DOHH2 (cell line): ENCODE data around the gene P2RY13.

Experiments used
- EZH2phosphoT487 ChIP-seq: fragments of 200-600 bp; sonication (generic); IDR thresholded peaks from 2 replicates; pipeline ENCODE4 v1.6.1; 2017; ENCODE audit warnings: borderline replicate concordance, mild to moderate bottlenecking, antibody characterized with exemption, low read length, moderate library complexity, mixed read lengths
- TF ChIP-seq, protein P1 (sequence below): fragments of 200-600 bp; sonication (generic); IDR thresholded peaks from one replicate; pipeline ENCODE4 v1.5.1; 2014; ENCODE audit warnings: antibody characterized with exemption, mild to moderate bottlenecking, low read depth, low read length; ENCODE audit not compliant: poor library complexity, severe bottlenecking

DNA sequence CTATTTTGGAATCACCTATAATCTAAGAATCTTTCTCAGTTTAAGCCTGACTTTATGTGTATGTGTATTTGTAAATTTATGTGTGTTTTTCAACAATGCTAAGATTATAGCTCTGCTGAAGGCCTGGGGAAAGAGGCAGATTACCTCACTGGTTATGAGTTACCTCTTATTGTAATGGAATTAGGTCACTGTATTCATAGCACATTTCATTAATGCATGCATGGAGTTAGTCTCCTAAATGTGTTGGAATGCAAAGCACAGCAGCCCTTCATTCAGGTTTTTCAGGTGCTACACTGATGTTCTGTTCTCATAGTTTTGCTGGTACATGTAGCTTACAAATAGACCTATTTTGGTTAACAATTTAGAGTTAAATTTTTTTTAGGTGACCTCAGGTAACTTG lies 22.2 kb downstream of the P2RY13 start:
- TF ChIP-seq, protein P1, sequence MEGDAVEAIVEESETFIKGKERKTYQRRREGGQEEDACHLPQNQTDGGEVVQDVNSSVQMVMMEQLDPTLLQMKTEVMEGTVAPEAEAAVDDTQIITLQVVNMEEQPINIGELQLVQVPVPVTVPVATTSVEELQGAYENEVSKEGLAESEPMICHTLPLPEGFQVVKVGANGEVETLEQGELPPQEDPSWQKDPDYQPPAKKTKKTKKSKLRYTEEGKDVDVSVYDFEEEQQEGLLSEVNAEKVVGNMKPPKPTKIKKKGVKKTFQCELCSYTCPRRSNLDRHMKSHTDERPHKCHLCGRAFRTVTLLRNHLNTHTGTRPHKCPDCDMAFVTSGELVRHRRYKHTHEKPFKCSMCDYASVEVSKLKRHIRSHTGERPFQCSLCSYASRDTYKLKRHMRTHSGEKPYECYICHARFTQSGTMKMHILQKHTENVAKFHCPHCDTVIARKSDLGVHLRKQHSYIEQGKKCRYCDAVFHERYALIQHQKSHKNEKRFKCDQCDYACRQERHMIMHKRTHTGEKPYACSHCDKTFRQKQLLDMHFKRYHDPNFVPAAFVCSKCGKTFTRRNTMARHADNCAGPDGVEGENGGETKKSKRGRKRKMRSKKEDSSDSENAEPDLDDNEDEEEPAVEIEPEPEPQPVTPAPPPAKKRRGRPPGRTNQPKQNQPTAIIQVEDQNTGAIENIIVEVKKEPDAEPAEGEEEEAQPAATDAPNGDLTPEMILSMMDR = no peak
- TF ChIP-seq EZH2phosphoT487 = no peak
